ENCODE results near the gene QKI. TPM values are rescaled to one million over a fixed set of nuclear protein-coding genes. Genes with fewer than 3 reads are reported as not detected.
A peak's percentile ranks its signal among the peaks of the same experiment; 100 is the strongest.
"Not testable (repeated sequence)": the region's sequence is repeated elsewhere in the genome, so short reads cannot be mapped to it uniquely, and the experiment has no call there.

The QKI gene
- total and polyA plus RNA-seq, 8 donors: 136 to 195 (median 158) TPM

DNA sequence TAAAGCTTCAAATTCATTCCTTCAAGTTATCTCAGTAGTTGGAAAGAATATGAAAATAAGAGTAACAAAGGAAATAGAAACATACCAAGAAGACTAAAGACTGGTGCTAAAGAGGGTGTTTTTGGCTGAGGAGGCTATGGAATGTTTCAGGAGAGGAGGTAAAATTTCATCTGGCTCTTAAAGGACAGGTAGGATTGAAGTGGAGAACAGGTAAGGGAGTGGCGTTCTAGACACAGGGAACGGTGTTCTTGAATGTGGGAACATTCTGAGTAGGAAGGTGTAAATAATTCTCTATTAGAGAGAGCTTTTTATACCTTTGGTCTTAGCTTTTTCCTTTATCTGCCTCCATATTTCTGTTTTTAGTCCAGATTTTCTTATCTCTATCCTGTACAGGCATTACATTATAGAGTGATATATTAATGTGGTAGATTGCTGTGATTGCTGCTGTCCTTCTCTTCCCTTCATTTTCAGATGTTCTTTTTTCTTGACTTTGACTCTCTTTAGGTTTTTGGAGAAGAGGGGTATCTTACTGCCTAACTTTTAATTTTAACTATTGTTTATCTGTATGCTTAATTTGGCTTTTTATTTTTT, 15.4 kb downstream of the QKI start:
- no peak overlapping the region for H3K27ac ChIP-seq
- TF ChIP-seq, protein P1, sequence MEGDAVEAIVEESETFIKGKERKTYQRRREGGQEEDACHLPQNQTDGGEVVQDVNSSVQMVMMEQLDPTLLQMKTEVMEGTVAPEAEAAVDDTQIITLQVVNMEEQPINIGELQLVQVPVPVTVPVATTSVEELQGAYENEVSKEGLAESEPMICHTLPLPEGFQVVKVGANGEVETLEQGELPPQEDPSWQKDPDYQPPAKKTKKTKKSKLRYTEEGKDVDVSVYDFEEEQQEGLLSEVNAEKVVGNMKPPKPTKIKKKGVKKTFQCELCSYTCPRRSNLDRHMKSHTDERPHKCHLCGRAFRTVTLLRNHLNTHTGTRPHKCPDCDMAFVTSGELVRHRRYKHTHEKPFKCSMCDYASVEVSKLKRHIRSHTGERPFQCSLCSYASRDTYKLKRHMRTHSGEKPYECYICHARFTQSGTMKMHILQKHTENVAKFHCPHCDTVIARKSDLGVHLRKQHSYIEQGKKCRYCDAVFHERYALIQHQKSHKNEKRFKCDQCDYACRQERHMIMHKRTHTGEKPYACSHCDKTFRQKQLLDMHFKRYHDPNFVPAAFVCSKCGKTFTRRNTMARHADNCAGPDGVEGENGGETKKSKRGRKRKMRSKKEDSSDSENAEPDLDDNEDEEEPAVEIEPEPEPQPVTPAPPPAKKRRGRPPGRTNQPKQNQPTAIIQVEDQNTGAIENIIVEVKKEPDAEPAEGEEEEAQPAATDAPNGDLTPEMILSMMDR (IDR thresholded peaks at IDR 0.05): no peak
- DNase-seq (no peak), ATAC-seq (peak; percentile 74)
- H3K36me3 ChIP-seq: no peaks in the 10 kb centered on the region
- no peaks in the 10 kb centered on the region for H3K27me3 ChIP-seq
- peaks cover 18 to 93% of the 10 kb centered on the region in 2 donors for H3K4me1 ChIP-seq
- intact Hi-C loops (cut with DNase I): no loop called here
- H3K4me3 ChIP-seq: no peak overlapping the region
- no peaks in the 10 kb centered on the region for H3K9me3 ChIP-seq

DNA sequence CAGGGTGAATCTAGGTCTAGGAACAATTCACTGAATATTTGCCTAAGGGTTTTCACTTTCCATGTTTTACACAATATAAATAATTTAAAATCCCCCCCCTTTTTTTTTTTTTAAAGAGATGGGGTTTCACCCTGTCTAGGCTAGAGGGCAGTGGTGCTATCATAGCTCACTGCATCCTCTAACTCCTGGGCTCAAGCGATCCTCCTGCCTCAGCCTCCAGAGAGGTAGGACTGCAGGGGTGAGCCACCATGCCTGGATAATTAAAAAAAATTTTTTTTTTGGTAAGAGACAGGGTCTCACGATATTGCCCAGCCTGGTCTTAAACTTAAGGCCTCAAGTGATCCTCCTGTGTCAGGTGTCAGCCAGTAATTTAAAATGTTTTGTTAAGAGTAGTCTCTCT, 17.8 kb downstream of the QKI start:
- Histone ChIP-seq H3K4me3 (no peak overlapping the region), H3K27ac (no peak overlapping the region), H3K9me3 (no peaks in the 10 kb centered on the region), H3K27me3 (no peaks in the 10 kb centered on the region), H3K36me3 (no peaks in the 10 kb centered on the region), H3K4me1 (peaks cover 16 to 94% of the 10 kb centered on the region in 2 donors)
- DNase-seq (no peak), ATAC-seq (no peak)
- TF ChIP-seq, protein P1 (IDR thresholded peaks at IDR 0.05): no peak
- intact Hi-C loops (cut with DNase I): no loop called here

DNA sequence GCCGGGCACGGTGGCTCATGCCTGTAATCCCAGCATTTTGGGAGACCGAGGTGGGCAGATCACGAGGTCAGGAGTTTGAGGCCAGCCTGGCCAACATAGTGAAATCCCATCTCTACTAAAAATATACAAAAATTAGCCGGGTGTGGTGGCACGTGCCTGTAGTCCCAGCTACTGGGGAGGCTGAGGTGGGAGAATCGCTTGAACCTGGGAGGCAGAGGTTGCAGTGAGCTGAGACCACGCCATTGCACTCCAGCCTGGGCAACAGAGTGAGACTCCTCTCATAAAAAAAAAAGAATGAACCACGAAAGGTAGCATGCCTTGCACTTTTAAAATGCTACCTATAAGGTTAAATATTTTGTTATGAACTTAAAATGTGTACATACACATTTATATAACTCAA, 19.0 kb downstream of the QKI start:
- H3K27me3 ChIP-seq; H3K9me3 ChIP-seq; H3K27ac ChIP-seq; ATAC-seq; H3K36me3 ChIP-seq; DNase-seq; H3K4me3 ChIP-seq; intact Hi-C loops (cut with DNase I): not testable (repeated sequence)
- H3K4me1 ChIP-seq: peaks cover 18 to 94% of the 10 kb centered on the region in 2 donors

DNA sequence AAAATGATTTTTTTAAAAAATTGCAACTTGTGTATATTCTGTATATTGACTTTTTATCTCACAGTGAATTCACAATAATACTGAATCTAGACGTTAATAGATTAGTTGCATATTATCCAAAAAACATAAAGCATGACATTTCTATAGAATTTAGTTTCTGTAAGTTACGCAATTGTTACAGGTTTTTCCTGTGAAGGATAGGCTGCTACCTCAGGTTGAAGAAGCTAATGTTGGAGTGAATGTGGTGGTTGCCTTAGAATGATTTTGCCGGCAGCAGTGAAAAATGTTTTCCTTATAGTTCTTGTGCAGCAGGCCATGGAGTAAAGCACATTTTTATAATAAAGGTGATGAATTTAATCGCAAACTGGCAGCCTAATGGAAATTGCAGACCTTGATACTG, 20.5 kb downstream of the QKI start:
- TF ChIP-seq, protein P1 (IDR thresholded peaks at IDR 0.05): no peak
- intact Hi-C loops (cut with DNase I): no loop called here

DNA sequence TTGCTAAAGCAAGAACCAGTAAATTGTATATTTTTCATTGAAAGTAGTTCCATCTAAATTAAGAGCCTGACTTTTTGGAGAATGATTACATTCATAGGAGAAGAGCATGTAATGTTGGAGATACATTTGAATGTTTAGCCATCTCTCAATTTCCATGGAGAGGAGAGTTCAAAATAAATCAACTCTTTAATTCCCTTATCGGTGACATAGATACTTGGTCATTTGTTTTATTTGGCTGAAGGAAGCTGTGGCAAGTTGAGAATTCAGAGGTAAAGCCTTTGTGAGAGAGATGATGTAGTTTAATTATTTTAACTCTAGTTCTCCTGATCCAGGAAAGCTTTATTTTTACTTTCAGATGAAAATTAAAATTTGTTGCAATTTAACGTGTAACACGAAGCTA, 22.3 kb downstream of the QKI start:
- intact Hi-C loops (cut with DNase I): no loop called here
- Histone ChIP-seq H3K4me1 (peaks cover 22 to 89% of the 10 kb centered on the region in 2 donors), H3K36me3 (no peaks in the 10 kb centered on the region), H3K4me3 (no peak overlapping the region), H3K27ac (no peak overlapping the region), H3K27me3 (no peaks in the 10 kb centered on the region), H3K9me3 (no peaks in the 10 kb centered on the region)
- ATAC-seq (no peak), DNase-seq (no peak)
- TF ChIP-seq, protein P1 (IDR thresholded peaks at IDR 0.05): no peak

More for the DNA sequence above, 20.5 kb downstream of the QKI start:
- no peak overlapping the region for H3K4me3 ChIP-seq
- H3K27ac ChIP-seq: no peak overlapping the region
- peaks cover 15 to 90% of the 10 kb centered on the region in 2 donors for H3K4me1 ChIP-seq
- H3K9me3 ChIP-seq: no peaks in the 10 kb centered on the region
- H3K36me3 ChIP-seq: no peaks in the 10 kb centered on the region
- DNase-seq: no peak
- ATAC-seq: no peak
- no peaks in the 10 kb centered on the region for H3K27me3 ChIP-seq

DNA sequence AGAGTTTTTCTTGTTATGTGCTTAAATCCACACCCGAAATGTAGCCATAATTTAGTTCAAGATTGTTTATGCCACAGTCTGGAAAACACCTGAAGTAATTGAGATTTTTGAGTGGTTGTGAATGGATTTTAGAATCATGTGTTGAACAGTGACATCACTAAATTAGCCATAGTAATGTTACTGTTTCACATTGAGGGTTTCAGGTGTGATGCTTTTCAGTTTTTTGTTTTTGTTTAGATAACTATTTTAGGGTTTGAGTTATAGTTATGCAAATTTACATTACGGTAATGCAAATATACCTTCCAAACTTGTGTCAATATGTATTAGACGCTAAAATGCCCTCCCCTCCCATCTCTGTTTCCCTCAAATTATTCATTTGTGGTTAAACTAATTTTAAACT, 22.9 kb downstream of the QKI start:
- TF ChIP-seq, protein P1 (IDR thresholded peaks at IDR 0.05): no peak
- Histone ChIP-seq H3K27me3 (no peaks in the 10 kb centered on the region), H3K9me3 (no peaks in the 10 kb centered on the region), H3K27ac (no peak overlapping the region), H3K4me1 (peaks cover 19 to 89% of the 10 kb centered on the region in 2 donors), H3K36me3 (no peaks in the 10 kb centered on the region), H3K4me3 (no peak overlapping the region)
- intact Hi-C loops (cut with DNase I): no loop called here
- no peak for DNase-seq
- ATAC-seq: no peak
